ENCODE measurements around the gene POFUT2. TPM values are rescaled to one million over a fixed set of nuclear protein-coding genes. Genes with fewer than 3 reads are reported as not detected.
A peak's percentile ranks its signal among the peaks of the same experiment; 100 is the strongest.

Gene POFUT2
- total RNA-seq, 2 experiments from 2014 or later: 56.6 to 57.2 TPM

- Histone ChIP-seq H3K27me3 (ENCODE audit: control insufficient read depth in 1 of 2, insufficient read depth in 2 of 2, low read length in 2 of 2) (no peaks in the 10 kb centered on the region), H3K27ac (ENCODE audit: low read depth in 1 of 2, low read length in 2 of 2) (no peak overlapping the region), H3K4me1 (ENCODE audit: insufficient read depth, low read length) (peaks cover 40% of the 10 kb centered on the region), H3K36me3 (ENCODE audit: insufficient read depth, low read length) (no peaks in the 10 kb centered on the region), H3K4me3 (ENCODE audit: low read length) (peak overlapping the region; percentile 24), H3K9me3 (ENCODE audit: control insufficient read depth in 1 of 2, insufficient read depth in 1 of 2, low read length in 2 of 2) (no peaks in the 10 kb centered on the region)
- Mint-ChIP-seq H3K36me3 (ENCODE audit: low read depth) (peaks cover 5% of the 10 kb centered on the region), H3K27ac (peak overlapping the region; percentile 62), H3K4me3 (peak overlapping the region; percentile 66), H3K9me3 (no peaks in the 10 kb centered on the region), H3K27me3 (no peaks in the 10 kb centered on the region), H3K4me1 (ENCODE audit: low read depth) (peaks cover 42% of the 10 kb centered on the region)
- ChIA-PET POLR2A (interaction anchor here (0.8 to 2.1 kb wide), 2 partner anchors 17 to 30 kb away, joined by 6 to 18 read pairs; no protein-coding TSS in a partner anchor), CTCF (interaction anchor here (0.9 to 1.8 kb wide), 6 partner anchors 17 to 303 kb away, joined by 3 to 9 read pairs (median 5); no protein-coding TSS in a partner anchor)
- TF ChIP-seq CTCF (IDR thresholded peaks at IDR 0.05): peak; percentile 90
- DNase-seq: peak; percentile 63 to 87 (median 73)
- intact Hi-C loops (cut with DNase I, micrococcal nuclease): loop anchor here (1.0 to 5.0 kb wide), 6 partner anchors 140 to 528 kb away; partner anchors contain the start of gene SLC19A1 (in 1 of the 2)
- peak; percentile 72 for ATAC-seq (ENCODE audit: poor library complexity)
These were observed 4.9 kb upstream of the POFUT2 start for GRCh38 chr21:45292399-45293219.

DNA sequence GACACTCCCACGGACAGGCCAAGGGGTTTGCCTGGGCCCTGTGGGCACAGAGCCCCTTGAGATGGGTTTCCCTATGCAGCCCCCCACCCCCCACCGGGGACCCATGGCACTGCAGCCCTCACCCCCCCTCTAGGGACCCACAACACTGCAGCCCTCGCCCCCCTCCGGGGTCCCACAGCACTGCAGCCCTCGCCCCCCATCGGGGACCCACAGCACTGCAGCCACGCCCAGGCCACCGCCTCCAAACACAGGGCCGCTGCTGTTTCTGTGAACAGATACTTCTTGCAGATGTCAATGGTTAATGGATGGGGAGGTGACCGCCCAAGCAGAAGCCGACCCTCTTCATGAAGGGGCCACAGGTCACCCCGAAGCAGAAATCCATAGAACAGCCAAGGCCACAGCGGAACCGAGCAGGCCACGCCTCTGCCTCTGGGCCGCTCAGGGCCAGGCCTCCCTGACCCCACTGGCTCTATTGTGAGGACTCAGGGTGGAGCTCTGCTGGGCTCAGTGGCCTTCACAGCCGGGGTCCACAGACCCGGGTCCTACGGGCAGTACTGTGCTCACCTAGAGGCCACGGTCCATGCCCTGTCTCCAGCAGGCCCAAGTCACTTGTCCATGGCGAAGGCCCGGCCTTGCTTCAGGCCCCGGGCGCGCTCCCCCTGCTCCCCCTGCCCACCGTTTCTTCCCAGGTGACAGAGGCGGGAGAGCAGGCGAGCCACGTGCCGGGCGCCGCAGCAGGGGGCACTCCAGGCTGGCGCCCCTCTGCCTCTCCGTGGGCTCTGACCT lies 4.1 kb upstream of the POFUT2 start:
- H3K27me3 Mint-ChIP-seq: no peaks in the 10 kb centered on the region
- no peaks in the 10 kb centered on the region for H3K9me3 Mint-ChIP-seq
- intact Hi-C loops (cut with DNase I, micrococcal nuclease): loop anchor here (1.0 to 5.0 kb wide), 6 partner anchors 140 to 529 kb away; partner anchors contain the start of gene SLC19A1 (in 1 of the 2)
- ATAC-seq (ENCODE audit: poor library complexity) (no peak), DNase-seq (peak in 1 of 14 experiments; percentile 37)
- H3K9me3 ChIP-seq (ENCODE audit: control insufficient read depth in 1 of 2, insufficient read depth in 1 of 2, low read length in 2 of 2): no peaks in the 10 kb centered on the region
- no peak overlapping the region for H3K27ac ChIP-seq (ENCODE audit: low read depth in 1 of 2, low read length in 2 of 2)
- TF ChIP-seq CTCF (IDR thresholded peaks at IDR 0.05): no peak
- POLR2A ChIA-PET: interaction anchor here (0.8 to 2.1 kb wide), 3 partner anchors 17 to 146 kb away, joined by 5 to 18 read pairs (median 6); no protein-coding TSS in a partner anchor
- peaks cover 43% of the 10 kb centered on the region for H3K4me1 Mint-ChIP-seq (ENCODE audit: low read depth)
- peak overlapping the region; percentile 62 for H3K27ac Mint-ChIP-seq
- no peak overlapping the region for H3K4me3 Mint-ChIP-seq
- H3K36me3 Mint-ChIP-seq (ENCODE audit: low read depth): peaks cover 5% of the 10 kb centered on the region
- H3K4me1 ChIP-seq (ENCODE audit: insufficient read depth, low read length): peaks cover 41% of the 10 kb centered on the region
- CTCF ChIA-PET: interaction anchor here (0.9 to 1.8 kb wide), 6 partner anchors 17 to 304 kb away, joined by 3 to 9 read pairs (median 5); no protein-coding TSS in a partner anchor
- H3K36me3 ChIP-seq (ENCODE audit: insufficient read depth, low read length): no peaks in the 10 kb centered on the region
- no peak overlapping the region for H3K4me3 ChIP-seq (ENCODE audit: low read length)
- H3K27me3 ChIP-seq (ENCODE audit: control insufficient read depth in 1 of 2, insufficient read depth in 2 of 2, low read length in 2 of 2): no peaks in the 10 kb centered on the region

- no peaks in the 10 kb centered on the region for H3K27me3 Mint-ChIP-seq
- no peaks in the 10 kb centered on the region for H3K27me3 ChIP-seq (ENCODE audit: control insufficient read depth in 1 of 2, insufficient read depth in 2 of 2, low read length in 2 of 2)
- no peaks in the 10 kb centered on the region for H3K9me3 ChIP-seq (ENCODE audit: control insufficient read depth in 1 of 2, insufficient read depth in 1 of 2, low read length in 2 of 2)
- POLR2A ChIA-PET: interaction anchor here (1.7 kb wide), 1 partner anchor 147 kb away, joined by 5 read pairs; no protein-coding TSS in a partner anchor
- intact Hi-C loops (cut with DNase I, micrococcal nuclease): loop anchor here in 1 of 2 experiments (5.0 kb wide), 2 partner anchors 139 to 251 kb away; partner anchors contain the start of gene SLC19A1
- no peak for TF ChIP-seq CTCF (IDR thresholded peaks at IDR 0.05)
- no peak overlapping the region for H3K27ac ChIP-seq (ENCODE audit: low read depth in 1 of 2, low read length in 2 of 2)
- H3K36me3 ChIP-seq (ENCODE audit: insufficient read depth, low read length): peaks cover under 1% of the 10 kb centered on the region
- no peak for ATAC-seq (ENCODE audit: poor library complexity)
- H3K4me3 Mint-ChIP-seq: peak overlapping the region; percentile 62
- peaks cover 9% of the 10 kb centered on the region for H3K36me3 Mint-ChIP-seq (ENCODE audit: low read depth)
- H3K4me1 Mint-ChIP-seq (ENCODE audit: low read depth): peaks cover 43% of the 10 kb centered on the region
- no peak overlapping the region for H3K4me3 ChIP-seq (ENCODE audit: low read length)
- CTCF ChIA-PET: interaction anchor here (1.8 kb wide), 1 partner anchor 145 kb away, joined by 4 read pairs; no protein-coding TSS in a partner anchor
- H3K27ac Mint-ChIP-seq: no peak overlapping the region
- peaks cover 47% of the 10 kb centered on the region for H3K4me1 ChIP-seq (ENCODE audit: insufficient read depth, low read length)
- DNase-seq: peak in 1 of 14 experiments; percentile 22
- H3K9me3 Mint-ChIP-seq: no peaks in the 10 kb centered on the region
These were observed 3.4 kb upstream of the POFUT2 start for GRCh38 chr21:45290948-45291612.
